Measurements from ENCODE around the gene SPTSSA.
"Not testable (repeated sequence)": the region's sequence is repeated elsewhere in the genome, so short reads cannot be mapped to it uniquely, and the experiment has no call there.

Gene SPTSSA

DNA sequence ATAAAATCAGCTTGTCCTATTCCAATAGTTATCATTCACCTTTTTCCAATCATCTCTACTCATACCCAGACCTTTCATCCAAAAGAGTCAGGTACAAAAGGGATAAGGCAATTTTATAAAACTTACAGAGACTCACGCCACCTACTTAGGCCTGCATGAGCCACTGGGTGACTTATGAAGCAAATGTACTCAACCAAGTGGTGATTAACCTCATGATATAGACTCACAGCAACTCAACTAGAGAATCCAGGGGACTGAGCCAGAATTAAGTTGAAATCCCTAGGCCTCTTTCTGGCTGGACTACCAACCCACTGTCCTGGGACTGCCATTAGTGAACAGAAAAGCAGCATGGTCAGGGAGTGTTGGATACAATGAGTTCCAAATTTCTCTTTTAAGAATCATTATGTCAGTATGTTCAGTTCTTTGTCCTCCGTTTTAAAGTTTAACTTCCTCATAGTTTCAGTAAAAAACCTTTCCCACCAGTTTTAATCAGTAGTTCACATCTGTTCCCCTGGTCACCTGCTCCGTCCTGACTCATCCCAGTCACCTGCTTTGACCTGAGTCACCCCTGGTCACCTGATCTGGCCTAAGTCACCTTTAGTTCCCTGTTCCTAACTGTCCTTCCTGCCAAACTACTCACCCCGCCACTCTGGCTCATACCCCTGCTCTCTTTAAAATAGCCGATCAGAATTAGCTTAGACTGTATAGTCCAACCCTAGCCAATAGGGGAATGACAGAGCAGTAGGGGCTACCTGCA, 36.8 kb downstream of the SPTSSA start:
- no peak for DNase-seq

DNA sequence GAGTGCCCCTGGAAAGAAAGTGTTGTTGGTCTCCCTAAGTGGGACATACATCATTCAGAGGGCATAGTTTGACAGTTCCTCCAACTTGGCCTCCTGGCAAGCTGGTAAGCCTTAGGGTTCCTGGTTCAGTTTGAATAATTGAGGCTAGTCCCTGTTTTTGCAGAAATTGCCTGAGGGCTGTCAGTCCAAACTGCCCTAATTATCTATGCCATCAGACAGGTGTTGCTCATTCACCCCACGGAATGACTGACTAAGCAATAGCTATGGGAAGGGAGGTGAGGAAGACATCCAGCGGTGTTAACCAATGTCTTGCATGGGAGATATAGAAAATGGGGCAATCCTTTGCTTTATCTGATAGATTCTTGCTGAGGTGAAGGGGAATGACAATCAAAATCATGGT, 37.6 kb downstream of the SPTSSA start:
- no peak for DNase-seq

DNA sequence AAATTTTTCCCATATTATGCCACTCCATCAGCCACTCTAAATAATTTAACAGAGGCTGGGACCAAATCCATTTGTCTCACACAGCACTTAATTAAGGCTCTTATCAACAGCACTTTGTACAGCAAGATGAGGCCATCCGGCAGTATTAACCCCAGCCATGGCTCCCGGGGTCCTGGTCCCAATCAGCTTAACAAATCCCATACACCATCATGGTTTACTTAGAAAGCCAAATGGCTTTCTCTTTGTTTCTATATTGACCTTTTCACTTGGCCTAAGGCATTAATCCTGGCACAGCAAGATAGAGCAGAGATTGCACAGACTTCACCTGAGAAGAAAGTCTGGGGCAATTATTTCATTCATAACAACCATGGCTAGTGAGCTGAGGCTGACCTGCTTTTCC, 38.6 kb downstream of the SPTSSA start:
- no peak for DNase-seq

DNA sequence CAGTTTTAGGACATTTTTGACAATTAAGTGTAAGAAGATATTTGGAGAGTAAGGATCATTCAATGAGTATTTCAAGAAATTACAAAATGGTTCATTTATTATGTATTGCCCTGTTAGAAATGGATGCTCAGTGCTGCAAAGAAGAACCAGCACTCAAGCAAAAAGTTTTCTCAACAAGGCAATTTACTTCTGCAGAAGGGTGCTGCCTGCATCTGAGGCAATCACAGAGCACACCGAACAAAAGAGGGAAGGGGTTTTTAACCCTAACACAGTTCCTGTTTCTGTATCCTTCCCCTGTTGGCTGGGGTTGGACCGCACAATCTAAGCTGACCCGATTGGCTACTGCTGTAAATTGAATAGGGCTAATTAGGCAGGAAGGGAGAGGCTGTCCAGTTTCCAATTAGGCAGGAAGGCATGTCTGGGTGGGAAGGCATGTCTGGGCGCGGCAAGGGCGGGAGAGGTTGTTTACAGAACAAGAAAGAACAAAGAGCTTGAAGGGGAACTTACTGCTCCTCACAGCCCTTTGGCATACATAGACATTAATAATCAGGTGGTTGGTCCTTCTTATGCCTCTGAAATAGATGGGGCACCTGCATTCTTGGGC, 41.4 kb downstream of the SPTSSA start:
- no peak for DNase-seq

DNA sequence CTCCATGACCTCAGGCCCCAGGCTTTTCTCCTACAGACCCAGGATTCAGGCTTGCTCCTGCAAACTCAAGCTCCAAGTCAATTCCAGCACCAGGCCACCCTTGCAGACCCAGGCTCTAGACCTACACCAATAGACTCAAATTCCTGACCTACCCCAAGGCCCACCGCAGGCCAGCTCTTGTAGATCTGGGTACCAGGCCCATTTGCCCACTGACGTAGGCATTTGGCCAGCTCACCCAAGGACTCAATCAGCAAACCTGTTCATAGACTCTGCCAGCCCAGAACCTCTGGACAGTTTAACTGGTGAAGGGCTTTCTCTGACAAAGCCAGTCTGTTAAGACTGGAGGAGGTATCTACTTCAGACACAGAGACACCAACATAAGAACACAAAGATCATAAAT, 52.3 kb downstream of the SPTSSA start:
- no peak for DNase-seq

DNA sequence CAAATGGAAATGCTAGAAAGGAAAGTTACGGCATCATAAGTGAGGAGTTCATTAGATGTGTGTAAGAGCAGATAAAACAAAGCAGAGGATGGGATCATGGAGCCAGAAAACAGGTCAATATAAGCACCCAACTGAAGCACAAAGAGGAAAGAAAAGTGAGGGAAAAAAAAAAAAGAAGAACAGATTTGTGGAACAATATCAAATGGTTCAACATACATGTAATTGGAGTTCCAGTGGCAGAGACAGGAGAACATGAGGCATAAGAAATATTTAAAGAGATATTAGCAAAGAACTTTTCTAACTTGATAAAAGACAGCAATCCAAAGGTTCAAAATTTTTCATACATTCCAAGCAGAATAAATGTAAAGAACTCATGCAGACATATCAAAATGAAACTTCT, 54.1 kb downstream of the SPTSSA start:
- DNase-seq = no peak

DNA sequence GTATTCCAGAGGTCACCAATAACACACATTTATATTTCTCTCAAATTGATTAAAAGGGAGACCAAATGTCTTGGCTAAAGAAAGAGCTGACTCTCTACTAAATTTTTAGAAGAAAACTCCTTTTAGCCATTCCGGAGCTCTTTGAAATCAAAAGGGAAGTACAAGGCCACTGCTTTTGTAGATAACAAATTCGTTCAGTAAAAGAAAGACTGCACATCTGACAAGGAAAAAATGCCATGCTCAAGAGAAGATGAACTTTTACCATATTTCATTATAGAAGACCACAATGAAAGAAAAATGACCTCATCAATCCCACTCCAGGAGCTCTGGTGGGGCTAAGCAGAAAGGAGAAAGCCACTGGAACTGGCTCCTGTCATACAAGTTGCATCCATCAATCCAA, 57.6 kb downstream of the SPTSSA start:
- DNase-seq = no peak

DNA sequence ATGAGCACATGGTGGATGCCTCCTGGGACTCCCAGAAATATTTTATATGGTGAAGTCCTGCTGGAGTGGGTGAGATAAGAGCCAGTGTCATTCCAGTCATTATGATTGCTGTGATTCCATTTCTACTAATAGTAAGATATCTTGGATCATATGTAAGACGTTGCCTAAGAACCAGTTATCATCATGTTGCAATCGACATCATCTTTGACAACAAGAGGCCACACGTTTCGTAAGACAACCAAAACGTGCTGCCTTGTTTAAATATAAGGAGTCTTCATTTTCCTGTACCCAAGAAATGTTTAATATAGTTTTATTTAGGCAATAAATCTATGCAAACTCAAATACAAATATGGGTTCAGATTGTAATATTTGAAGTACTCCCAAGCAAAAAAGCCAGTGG, 58.4 kb downstream of the SPTSSA start:
- no peak for DNase-seq

DNA sequence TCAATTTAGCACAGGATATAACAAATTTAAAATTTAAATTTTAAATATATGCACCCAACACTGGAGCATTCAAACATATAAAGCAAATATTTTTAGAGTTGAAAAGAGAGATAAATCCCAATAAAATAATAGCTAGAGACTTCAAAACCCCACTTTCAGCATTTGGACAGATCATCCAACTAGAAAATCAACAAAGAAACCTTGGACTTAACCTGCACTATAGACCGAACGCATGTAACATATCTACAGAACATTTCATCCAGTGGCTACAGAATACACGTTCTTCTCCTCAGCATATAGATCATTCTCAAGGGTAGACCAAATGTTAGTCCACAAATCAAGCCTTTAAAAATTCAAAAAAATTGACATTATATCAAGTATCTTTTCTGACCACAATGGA, 64.0 kb downstream of the SPTSSA start:
- DNase-seq = no peak

DNA sequence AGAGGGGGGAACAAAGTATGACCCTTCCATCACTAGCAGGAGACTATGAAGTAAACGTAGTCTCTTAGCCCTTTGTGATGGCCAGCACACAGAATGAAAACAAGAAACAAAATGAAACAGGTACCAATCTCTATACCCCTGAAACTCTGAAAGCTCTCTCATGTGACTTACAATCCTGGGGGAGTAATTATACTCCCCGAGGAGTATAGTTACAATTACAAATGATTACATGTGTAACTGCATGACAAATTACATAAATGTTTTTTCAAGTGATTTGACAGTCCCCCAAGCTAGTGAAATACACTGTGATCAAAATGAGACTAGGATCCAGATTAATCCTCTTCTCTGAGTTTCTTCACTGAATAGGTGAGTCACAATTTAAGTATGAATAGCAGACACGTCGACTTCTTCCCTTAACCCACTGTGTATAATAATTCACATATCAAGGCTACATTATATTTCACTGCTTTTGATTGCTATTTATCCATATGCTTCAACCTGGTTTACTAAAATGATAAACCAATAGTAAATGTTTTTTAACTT, 74.0 kb downstream of the SPTSSA start:
- no peak for DNase-seq

DNA sequence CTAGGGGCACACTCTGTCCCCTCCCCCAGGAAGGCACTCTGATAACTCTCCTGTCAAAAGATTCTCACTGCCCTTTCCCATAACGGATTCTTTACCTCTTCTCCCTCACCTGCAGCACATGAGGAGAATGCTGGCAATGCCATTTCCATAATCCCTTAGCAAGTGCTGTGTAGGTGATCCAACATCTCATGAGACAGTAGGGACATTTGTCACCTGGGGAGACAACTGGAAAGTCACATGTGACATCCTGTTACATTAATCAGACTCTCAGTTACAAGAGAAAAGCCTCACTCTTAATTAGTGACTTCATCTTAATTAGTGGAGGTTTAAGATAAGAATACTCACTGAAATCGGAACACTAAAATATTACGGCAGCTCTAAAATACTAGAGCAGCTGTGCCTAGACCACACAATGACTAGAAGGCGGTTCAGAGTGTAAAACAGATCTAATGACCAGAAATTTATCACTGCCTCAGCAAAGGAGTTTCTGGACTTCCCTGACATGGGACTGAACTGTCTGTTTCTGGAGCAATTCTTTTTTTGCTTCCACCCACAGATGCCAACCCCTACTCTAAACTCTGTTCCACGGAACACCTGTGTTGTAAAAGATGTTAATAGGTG, 75.1 kb downstream of the SPTSSA start:
- no peak for DNase-seq

DNA sequence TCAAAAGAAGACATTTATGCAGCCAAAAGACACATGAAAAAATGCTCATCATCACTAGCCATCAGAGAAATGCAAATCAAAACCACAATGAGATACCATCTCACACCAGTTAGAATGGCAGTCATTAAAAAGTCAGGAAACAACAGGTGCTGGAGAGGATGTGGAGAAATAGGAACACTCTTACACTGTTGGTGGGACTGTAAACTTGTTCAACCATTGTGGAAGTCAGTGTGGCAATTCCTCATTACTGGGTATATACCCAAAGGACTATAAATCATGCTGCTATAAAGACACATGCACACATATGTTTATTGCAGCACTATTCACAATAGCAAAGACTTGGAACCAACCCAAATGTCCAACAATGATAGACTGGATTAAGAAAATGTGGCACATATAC, 76.2 kb downstream of the SPTSSA start:
- not testable (repeated sequence) for DNase-seq

DNA sequence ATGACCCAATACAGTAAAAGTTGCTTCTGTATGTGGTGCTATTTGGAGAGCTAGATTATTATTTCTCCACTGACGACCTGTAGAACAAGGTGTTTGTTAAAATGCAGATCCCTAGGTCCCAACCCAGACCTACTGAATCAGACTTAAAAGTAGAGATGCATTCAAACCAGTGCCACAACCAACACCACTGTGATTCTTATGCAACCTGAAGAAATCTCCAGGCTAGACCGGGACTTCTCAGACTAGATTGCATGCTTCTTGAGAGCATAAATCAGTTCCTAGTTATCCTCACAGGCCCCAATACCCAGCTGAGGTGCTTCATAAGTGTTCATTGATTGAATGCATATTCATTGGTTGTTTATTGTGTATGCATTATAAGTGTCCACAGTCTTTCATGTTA, 78.2 kb downstream of the SPTSSA start:
- DNase-seq = no peak

Measured in activated naive CD4-positive, alpha-beta T cell (primary cell).